Loucy (cell line): Measurements from ENCODE around the gene PPP4R3A.

Experiments
- CTCF ChIP-seq: fragments of 200-600 bp; sonication (generic); conservative IDR thresholded peaks from 2 replicates; pipeline ENCODE4 v1.5.1; 2014; ENCODE audit warnings: mild to moderate bottlenecking, antibody characterized with exemption, low read length
- EZH2phosphoT487 ChIP-seq: fragments of 200-600 bp; IDR thresholded peaks from 2 replicates; pipeline ENCODE4 v1.6.1; 2018; ENCODE audit warnings: antibody characterized with exemption, mild to moderate bottlenecking, moderate library complexity, borderline replicate concordance

DNA sequence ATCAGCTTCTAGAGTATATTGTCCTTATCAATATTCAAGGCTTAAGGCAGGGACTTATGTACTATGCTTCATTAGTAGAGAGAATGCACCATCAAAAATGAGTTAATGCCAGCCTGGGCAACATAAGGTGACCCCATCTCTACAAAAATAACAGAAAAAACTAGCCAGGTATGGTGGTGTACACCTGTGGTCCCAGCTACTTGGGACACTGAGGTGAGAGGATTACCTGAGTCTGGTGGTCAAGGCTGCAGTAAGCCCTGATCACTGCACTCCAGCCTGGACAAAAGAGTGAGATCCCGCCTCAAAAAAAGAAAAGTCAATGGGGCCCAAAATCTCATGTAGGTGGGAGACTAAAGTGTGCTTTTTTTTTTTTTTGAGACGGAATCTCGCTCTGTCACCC lies 8.8 kb downstream of the PPP4R3A start:
- no peak for TF ChIP-seq CTCF
- TF ChIP-seq EZH2phosphoT487 = no peak
